GM20000 (cell line): ENCODE measurements around the gene SH3BP1.

Source experiments
- DNase-seq: peaks from one replicate; pipeline ENCODE4 v3.0.0; 2012; ENCODE audit warnings: low spot score
- CTCF ChIP-seq: IDR thresholded peaks from 2 replicates; pipeline ENCODE4 v1.5.1; 2012; ENCODE audit warnings: mild to moderate bottlenecking, control low read depth; ENCODE audit errors: extremely low read depth, missing control alignments

The SH3BP1 gene

GRCh38 chr22:37627121-37627520, 12.3 kb upstream of the SH3BP1 start:
- DNase-seq = no peak
- TF ChIP-seq CTCF = no peak

- DNase-seq = no peak
Observed at GRCh38 chr22:37627545-37627944, 11.9 kb upstream of the SH3BP1 start.

GRCh38 chr22:37628830-37629229, 10.6 kb upstream of the SH3BP1 start:
- no peak for DNase-seq
- TF ChIP-seq CTCF = no peak

More at GRCh38 chr22:37627545-37627944, 11.9 kb upstream of the SH3BP1 start:
- TF ChIP-seq CTCF = no peak

- TF ChIP-seq CTCF = no peak
- no peak for DNase-seq
Observed at GRCh38 chr22:37629928-37630327, 9.5 kb upstream of the SH3BP1 start.

GRCh38 chr22:37630839-37631435, 8.5 kb upstream of the SH3BP1 start:
- DNase-seq = no peak
- TF ChIP-seq CTCF = no peak

GRCh38 chr22:37631448-37632173, 7.9 kb upstream of the SH3BP1 start:
- TF ChIP-seq CTCF = no peak

GRCh38 chr22:37632174-37633088, 7.0 kb upstream of the SH3BP1 start:
- DNase-seq = peak; percentile 67
- TF ChIP-seq CTCF = no peak

More at GRCh38 chr22:37631448-37632173, 7.9 kb upstream of the SH3BP1 start:
- no peak for DNase-seq
